GM19240 (cell line): ENCODE measurements around the gene LPAR1.
"Not testable (repeated sequence)": the region's sequence is repeated elsewhere in the genome, so short reads cannot be mapped to it uniquely, and the experiment has no call there.

Experiments used
- DNase-seq: peaks from one replicate; pipeline ENCODE4 v3.0.0; 2011; ENCODE audit warnings: low spot score; ENCODE audit not compliant: insufficient read length

LPAR1 gene

DNA sequence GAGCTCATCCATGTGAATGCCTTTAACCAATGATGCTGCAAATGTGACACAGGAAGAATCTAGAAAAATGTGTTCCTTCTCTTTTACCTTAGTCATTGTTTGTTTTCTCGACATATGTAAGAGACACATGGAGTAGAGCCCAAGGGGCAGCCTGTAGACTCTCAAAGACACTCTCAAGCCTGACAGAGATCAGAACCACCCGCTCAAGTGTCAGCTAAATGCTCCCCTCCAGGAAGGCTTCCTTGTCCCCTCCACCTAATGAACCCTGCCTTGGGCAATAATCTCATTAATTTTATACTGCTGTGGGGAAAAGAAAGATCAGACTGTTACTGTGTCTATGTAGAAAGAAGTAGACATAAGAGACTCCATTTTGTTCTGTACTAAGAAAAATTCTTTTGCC is 212.3 kb downstream of the LPAR1 start:
- DNase-seq, result no peak

DNA sequence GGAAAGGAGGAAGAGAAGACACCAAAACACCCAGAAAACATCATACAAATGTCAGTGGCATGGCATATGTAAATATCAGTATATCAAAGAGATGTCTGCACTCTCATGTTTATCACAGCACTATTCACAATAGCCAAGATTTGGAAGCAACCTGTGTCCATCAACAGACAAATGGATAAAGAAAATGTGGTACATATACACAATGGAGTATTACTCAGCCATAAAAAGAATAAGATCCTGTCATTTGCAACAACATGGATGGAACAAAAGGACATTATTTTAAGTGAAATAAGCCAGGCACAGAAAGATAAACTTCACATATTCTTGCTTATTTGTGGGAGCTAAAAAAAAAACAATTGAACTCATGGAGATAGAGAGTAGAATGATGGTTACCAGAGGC is 213.1 kb downstream of the LPAR1 start:
- not testable (repeated sequence) for DNase-seq
